ENCODE results near the gene XYLT2.

XYLT2 gene

DNA sequence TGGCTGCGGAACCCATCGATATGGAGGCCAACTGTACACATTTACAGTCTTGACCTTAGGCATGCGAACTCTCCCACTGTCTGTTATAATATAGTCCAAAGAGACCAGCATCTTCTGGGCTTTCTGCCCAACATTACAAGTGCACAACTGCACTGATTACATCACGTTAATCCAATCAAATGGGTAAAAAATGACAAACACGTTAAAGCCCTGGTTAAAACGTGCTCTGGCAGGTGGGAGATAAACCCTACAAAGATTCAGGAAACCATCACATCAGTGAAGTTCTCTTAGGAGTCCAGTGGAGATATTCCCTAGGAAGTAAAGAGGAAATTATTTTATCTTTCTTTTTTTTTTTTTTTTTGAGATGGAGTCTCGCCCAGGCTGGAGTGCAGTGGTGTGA is 23.7 kb upstream of the XYLT2 start:
- no peak for DNase-seq

DNA sequence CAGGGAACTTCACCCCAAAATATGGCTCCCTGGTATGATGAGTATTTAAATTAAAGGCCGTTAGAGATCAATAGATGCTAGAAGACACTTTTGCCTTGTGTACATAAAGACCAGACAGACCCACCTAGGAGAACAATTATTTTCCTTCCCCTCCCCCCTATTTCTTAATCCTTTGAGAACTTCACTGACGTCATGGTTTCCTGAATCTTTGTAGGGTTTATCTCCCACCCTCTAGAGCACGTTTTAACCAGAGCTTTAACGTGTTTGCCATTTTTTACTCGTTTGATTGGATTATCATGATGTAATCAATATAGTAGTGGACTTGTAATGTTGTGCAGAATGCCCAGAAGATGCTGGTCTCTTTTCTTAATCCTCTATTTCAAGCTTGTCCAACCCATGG is 22.9 kb upstream of the XYLT2 start:
- DNase-seq, result no peak

DNA sequence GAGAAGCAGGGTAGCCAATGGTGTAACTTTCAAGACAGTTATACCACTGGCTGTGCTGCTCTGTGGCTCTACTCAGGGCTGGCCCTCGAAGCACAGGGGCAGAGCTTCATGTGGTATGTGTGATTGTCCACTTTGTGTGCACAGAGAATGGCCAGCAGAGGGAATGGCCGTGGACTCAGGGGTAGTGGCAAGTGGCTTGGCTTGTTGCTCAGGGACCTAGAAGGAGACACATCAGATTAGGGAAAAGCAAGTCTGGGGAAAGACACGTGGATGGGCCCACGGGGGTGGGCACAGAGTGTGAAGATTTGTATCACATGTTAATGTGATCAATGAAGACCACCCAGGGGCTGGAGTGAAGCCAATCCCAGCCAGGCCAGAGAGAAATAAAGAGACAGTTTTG is 20.0 kb upstream of the XYLT2 start:
- DNase-seq, result no peak

DNA sequence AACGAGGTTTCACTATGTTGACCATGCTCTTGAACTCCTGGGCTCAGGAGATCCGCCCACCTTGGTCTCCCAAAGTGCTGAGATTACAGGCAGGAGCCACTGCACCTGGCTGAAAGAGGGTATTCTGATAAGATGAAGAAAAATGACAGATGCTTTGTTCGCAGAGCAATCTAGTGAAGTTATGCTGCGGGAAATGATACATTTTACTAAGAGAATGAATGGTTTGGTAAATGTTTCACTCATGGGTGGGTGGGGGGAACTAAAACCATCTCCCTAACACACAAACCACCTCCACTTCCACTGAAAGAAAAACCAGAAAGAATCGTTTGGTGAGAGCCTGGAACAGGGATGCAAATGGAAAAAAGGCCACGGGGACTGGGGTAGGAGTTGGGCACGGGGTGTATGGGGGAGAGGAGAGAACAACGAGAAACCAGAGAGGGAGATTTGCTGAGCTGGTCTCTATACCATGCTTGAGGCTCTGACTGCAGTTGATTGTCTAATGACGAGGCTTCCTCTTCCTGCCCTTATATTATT is 19.0 kb upstream of the XYLT2 start:
- no peak for DNase-seq

DNA sequence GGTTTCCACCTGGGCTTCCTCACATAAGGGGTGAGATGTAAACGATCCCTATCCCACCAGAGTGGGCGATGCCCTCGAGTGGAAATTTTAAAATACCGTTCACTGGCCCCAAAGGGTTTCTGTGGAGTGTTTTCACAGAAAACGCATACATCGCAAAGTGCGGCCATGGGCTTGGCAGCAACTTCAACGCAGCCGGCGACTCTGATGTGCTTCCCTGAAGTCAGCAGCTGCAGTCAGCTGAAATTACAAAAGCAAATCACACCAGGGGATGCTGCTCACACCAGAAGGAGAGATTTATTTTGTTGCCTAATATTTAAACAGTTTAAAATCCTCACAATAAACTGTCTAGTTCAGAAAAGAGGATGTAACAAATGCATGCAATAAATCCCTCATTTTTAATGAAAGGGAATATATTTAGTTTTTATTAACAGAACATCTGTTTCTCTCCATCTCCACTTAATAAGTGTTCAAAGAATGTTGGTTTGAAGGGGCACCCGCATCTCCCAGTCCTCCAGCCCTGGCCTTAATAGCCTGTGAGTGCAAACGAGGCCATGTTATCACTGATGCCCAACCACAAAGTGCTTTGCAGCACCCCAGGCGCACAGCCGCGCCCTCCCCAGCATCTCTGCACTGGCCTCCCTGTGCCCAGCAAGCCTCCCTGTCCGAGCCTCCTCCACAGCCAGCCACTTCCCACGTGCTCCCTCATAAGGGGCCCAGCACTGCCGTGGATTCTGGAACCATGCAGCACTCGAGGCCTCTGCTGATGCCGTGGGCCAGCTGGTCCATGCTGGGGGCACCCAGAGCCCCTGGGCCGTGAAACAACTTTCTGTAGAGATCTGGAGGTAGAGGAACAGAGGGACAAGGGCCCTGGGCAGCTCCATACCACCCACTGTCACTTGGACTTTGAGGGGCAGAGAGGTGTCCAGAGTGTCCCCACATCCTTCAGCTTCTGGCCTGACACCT is 17.3 kb upstream of the XYLT2 start:
- no peak for DNase-seq

DNA sequence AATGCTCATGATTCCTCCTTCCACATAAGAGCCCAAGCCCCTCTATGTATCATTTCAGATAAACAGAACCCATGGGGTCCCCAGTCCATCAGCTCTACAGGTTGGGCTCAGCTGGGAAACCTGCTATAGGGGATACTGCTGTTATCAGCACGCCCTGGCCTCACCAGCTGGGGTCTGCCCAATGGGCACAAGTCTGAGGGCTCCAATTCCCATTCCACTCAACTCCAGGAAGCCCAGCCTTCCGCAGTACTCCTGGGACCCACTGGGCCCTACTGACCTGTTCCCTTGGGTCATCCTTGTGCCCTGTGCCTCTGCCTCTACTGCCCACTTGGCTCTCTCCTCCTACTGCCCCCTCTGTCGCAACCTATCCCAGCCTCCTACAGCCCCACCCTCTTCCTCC is 16.2 kb upstream of the XYLT2 start:
- no peak for DNase-seq

DNA sequence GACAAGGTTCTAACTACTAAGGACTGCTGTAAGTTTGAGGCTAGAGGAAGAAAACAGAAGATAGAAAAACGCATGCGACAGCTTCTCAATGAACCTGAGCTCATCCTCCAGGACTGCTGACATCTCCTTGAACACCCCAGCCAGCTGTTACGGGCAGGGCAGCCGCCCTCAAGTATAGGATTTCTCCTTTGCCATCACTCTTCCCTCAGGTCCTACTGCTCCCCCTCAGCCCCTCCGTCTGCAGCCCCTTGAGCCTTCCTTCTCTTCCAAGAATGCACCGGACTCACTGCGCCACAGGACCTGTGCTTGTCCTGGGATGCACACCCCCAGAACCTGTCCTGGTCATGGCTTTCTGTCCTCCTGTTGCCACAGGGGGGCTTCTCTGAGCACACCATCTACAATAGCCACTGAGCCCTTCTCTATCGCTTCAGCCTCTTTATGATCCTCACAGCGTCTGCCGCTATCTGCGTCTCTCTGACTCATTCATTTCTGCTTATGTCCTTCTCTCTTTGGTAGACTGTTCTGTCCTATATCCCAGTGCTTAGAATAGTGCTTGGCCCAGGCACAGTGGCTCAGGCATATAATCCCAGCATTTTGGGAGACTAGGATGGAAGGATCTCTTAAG is 15.7 kb upstream of the XYLT2 start:
- DNase-seq, result no peak

DNA sequence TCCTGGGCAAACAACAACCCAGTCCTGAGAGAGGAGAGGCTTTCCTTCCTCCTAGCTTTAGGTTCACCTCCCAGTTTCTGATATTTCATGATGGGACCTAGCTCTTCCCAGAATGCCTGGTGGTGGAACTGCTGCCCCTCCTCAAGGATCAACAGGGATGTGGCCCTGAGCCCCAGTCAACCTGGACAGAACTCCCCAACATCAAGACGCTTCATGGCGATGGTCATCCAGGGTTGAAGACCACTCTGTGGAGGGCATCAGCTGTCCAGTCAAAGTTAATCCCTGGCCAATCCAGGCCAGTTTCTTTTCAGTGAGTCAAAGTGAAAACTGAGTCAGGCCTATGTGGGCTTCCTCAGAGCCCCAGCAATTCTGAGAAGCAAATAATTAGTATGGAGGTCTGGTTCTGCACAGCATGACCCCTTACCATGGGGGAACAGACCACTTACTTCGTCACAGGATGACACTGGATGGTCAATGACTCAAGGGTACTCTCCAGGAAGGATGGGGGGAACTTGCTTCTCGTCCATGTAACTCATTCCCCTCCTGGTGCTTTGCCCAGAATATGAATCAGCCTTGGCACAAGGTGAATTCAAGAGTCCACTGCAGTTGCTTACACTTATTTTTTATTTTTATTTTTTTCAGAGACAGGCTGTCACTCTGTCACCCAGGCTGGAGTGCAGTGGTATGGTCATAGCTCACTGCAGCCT is 14.7 kb upstream of the XYLT2 start:
- peak; percentile 86 for DNase-seq

DNA sequence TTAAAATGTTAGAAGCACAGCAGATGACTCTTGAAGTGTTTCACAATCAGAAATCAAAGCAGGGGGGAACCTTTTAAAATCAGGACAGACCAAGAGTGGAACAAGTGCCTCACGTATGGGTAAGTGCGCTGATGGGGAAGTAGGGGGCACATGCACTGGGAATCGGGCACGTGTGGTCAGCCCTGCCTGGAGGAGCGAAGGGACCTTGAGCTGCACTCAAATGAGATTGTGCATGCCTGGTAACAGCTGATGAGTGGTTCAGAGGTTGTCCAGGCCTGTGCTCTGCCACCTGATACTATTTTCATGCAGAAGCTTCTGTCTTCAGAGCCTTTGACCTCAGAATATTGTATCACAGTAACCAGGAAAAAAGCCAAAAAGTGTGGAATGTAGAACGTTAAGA is 13.7 kb upstream of the XYLT2 start:
- no peak for DNase-seq

DNA sequence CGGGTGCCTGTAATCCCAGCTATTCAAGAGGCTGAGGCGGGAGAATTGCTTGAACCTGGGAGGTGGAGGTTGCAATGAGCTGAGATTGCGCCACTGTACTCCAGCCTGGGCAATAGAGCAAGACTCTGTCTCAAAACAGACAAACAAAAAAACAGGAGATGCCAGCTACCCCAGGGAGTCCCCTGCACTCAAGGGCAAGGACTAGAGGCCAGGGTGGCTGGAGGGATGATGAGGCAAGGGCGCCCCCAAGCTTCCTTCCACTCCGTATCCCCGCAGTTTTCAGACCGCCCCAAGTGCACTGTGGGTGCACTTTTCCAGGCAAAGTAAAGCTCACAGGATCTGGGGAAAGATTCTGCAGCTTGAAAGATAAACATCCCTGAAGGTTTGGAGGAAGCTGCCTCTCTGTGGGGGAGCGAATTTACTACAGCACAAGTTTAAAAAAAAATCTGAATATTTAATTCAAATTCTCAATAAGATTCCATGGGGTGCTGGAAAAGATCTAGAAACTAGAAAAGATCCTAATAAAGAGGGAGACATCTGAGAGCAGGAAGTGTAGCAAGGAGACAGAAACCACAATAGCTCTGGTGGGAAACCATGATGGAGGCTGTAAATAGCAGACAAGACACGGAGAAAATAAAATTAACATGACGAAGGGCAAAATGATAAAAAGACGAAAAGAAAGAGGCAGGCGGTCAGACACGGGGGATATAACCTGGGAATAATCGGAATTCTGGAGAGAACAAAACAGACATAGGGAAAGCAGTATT is 12.5 kb upstream of the XYLT2 start:
- DNase-seq, result peak; percentile 21

DNA sequence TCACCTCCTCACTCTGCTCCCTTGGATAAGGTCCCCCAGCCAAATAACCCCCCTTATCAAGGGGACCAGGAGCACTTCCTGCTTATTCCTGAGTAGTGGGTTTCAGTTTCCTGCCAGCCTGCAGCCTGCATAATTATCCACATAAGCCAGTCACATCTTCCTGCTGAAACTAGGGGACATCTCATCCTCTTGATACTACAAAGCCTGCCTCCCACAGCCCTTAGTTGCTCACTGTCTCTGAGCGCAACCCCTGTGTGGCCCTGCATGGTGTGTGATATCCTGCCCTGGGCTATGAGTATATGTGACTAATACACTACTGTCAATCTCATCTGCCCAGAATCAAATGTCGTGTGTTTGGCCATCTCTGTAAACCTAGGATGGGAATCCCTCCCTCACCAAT is 8.0 kb upstream of the XYLT2 start:
- DNase-seq, result no peak

DNA sequence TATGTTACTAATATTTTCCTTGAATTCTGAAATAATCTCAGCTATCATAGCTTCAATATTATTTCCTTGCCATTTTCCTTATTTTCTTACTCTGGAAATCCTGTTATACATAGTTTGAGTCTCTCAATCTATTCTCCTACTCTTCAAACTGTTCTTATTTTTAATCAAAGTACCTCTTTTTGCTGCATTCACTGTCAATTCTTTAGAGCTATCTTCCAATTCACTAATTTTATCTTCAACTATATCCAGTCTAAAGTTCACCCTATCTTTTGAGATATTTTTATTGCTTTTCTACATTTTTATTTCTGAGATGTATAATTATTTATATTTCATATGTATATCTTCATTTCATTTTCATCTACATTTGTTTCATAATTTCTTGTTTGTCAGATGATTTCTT is 7.3 kb upstream of the XYLT2 start:
- no peak for DNase-seq

DNA sequence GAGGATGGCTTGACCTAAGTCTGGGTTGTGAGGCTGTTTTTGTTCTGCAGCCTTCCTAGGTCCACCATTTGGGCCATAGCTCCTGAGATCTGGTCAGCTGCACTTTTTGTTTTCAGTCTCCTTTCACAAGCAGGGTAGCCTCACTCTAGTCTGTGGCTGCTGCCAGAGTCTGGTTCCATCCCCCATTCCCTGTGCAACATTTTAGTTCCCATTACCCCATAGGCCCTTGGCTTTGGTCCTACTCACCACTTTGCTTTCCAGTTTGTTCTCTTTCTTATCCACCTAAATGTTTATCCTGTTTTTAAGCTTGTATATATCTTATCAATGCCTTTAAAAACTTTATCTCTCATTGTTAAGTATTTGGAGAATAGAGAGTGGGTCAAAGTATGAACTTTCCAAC is 6.5 kb upstream of the XYLT2 start:
- DNase-seq, result no peak

DNA sequence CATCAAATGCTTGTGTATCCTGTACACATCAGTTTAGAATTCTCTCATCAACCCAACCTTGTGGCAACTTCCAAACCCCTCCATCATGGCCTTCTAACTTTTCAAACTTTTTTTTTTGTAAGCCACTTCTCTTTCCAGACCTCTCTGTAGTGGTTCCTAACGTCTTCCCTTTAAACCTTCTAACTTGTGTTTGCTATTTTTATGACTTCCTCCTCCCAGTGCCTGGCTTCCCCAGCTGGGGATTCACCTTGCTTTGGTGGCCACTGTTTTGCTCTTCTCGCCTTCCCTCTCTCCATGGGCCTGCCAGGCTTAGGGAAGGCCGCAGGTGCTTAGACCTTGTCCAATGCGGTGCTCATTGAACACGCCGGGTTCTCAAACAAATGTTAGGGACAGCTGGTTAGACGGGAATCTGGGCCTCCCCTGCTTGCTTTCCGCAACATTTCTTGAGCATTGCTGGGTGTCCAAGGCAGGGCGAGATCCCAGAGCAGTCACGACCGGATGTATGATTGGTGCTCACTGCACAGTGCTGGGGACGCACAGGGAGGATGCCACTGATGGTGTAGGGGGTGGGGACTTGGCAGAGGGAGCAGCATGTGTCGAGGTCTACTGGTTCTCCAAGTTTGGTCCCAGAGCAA is 1.1 kb upstream of the XYLT2 start:
- no peak for DNase-seq

DNA sequence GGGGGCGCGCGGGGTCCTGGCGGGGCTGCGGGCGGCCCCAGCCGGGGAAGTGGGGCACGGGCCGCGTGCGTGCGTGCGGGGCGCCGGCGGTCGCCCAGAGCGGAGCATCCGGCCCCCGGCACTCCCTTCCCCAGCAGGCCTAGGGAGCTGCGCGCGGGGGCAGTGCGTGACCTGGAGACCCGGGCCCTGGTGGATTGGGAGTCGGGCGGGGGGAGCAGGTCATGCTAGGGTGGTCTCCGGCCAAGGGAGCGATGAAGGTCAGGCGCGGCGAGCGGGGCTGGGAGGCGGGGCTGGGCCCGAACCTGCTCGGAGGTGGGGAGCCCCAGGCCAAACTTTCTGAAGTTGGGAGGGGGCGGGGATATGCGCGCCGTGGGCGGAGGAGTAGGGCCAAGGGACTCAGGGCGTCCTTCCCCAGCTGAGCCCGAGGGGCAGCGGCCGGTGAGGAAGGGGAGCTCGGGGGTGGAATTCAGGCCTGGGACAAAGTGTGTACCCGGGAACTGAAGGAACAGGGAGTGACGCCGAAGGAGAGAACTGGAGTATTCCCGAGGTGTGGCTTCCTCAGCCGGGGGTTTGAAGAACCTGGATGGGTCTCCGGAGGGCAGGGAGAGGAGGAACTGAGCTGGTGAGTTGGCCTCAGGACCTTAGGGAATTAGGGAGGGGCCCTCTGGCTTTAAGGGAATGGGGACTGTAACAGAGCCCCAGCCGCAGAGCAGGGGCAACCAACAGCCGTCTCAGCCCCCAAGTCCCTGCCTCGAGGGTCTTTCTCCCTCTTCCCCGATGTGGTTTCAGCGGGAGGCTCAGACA is 589 bp downstream of the XYLT2 start:
- no peak for DNase-seq

DNA sequence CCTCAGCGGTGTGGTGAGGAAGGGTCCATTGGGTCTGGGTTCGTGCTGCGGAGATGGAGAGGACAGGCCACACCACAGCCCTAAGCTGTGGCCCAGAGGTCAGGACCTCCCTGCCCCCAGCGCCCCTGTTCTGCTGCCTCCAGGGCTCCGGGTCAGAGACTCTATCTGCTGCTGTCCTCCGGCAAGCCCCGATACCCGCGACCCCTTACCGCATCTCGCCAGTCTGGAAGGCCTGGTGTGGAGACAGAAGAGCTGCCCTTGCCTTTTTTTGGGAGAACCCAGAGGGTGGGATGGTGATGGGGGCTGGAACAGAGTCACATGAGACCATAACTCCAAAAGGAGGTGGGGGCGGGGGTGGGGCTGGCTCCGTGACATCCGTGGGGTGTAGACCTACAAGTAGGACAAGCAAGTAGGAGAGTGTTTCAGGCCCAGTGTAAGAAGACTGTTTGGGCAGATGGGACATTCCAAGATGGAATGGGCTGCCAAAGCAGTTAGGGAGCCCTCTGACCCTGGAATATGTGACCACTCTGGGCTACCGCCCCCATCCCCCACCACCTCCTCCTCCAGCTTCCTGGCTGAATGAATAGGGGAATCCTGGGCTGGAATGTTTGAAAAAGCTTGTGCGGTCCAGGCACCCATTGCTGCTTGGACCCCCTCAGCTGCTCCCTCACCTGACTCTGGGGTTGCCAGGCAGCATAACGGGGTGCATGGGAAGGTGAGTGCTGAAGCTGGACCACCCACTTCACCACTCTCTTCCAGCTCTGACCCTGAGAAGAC is 1.4 kb downstream of the XYLT2 start:
- no peak for DNase-seq

DNA sequence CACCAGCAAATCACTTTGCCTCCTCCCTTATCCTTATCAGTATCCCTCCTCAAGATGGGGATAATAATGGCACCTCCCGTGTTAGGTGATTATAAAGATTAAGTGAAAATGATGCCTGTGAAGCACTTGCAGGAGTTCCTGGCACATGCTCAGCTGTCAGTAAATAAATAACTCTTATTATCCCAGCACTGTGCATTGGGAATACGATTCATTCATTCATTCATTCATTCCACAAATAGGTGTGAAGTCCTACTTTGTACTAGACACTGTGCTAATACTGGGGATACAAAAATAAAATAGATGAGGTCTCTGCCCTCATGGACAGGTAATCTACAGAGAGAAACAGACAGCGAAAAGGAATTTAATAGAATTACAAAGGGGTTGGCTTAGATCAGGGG is 2.0 kb downstream of the XYLT2 start:
- no peak for DNase-seq

DNA sequence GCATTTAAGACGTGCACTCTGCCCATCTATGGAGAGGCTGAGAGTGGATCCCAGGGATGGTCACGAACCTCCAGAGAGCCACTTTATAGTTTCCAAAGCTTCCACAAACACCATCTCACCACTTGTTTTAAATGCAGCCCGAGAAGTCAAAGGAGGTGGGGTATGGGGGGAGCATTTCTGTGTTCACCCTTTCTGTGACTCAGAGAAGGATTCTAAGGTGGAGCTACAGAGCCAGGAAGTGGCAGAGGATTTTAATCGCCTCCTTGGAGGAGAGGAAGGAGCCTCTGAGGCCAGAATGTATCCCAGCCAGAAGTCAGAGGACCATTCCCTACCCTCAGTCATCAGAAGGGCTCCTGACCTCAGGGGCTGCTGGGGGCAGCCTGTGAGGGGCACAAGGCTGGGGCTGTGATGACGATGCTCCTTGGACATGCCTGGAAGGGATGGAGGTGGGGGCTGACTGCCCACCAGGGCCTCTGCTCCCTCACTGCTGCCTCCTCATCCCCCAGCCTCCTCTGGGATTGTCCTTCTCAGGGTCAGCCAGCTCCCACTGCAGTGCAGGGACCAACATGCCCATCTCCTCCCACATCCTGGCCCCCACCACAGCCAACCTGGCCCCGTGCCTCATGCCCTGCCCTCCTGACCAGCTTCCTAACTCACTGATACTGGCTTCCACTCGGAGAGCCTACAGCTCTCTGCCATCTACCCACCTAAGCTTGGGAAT is 2.8 kb downstream of the XYLT2 start:
- DNase-seq, result peak; percentile 43

DNA sequence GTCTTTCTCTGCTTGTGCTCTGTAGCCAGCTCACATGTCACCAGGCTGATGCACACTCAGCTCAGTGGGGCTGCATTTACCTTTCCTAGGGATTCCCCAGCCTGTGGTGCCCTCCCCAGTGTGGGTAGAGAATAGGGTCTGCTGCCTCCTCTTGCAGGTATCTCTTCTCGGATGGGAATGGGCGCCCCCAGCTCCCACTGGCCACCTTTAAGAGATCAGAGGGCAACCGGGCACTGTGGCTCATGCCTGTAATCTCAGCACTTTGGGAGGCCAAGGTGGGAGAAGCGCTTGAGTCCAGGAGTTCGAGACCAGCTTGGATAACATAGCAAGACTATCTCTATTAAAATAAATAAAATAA is 3.3 kb downstream of the XYLT2 start:
- DNase-seq, result no peak

DNA sequence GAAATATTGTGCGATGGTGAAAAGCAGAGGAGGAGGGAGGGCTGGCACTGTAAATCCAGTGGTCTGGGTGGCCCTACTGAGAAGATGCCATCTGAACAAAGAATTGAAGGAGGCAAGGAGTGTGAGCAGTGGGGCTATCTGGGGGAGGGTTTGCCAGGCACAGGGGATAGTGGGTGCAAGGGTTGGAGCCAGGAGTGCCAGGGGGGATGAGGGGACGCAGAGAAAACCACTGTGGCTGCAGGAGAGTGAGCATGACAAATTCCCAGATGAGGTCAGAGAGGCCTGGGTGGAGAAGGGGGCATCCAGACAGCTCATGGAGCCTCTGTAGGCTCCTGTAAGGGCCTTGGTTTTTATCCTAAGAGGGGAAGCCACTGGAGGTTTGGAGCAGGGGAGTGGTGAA is 4.8 kb downstream of the XYLT2 start:
- no peak for DNase-seq
